ENCODE measurements around the gene HPCA. TPM values are rescaled to one million over a fixed set of nuclear protein-coding genes. Genes with fewer than 3 reads are reported as not detected.

The HPCA gene
- total RNA-seq (0.33 TPM in 1 of 2 replicates, not detected in the other), polyA plus RNA-seq (0.06 TPM in 1 of 2 replicates, not detected in the other), polyA minus RNA-seq (ENCODE audit: low replicate concordance) (not detected in 2 replicates)
- polyA plus RNA-seq (2012): 0.16 TPM in 1 of 2 replicates, not detected in the other

GRCh38 chr1:32886004-32886827, at the start of gene HPCA:
Gene HPCA, plus strand, starts transcription at chr1:32886491. Its CDS starts 2,408 bp downstream, at chr1:32888899.
- no peak within 1 kb of the TSS for H2AFZ ChIP-seq (ENCODE audit: low read length)
- H3K9me3 ChIP-seq (ENCODE audit: control insufficient read depth, insufficient read depth, low read depth, low read length): no peaks in the 10 kb centered on the region
- H4K20me1 ChIP-seq (ENCODE audit: control insufficient read depth, extremely low read depth, insufficient read depth, low read length): no peaks in the 10 kb centered on the region
- no peak within 1 kb of the TSS for H3K27ac ChIP-seq (ENCODE audit: insufficient read depth, low read length)
- no peaks in the 10 kb centered on the region for H3K36me3 ChIP-seq (ENCODE audit: control insufficient read depth, insufficient read depth, low read length)
- no peaks in the 10 kb centered on the region for H3K4me1 ChIP-seq (ENCODE audit: control insufficient read depth, extremely low read depth, insufficient read depth, low read length)
- H3K4me2 ChIP-seq (ENCODE audit: extremely low read depth, insufficient read depth, low read length): no peak within 1 kb of the TSS
- H3K9ac ChIP-seq (ENCODE audit: insufficient read depth, low read length): no peak within 1 kb of the TSS
- DNase-seq (ENCODE audit: low read depth in 2 of 2): peak; percentile 43 to 49
- no peaks in the 10 kb centered on the region for H3K79me2 ChIP-seq (ENCODE audit: control insufficient read depth, insufficient read depth, low read length)
- peaks cover 34% of the 10 kb centered on the region for H3K27me3 ChIP-seq (ENCODE audit: control insufficient read depth, insufficient read depth, low read length)
- no peak within 1 kb of the TSS for H3K4me3 ChIP-seq (replicated peaks in 1 of 4; ENCODE audit: control extremely low read depth in 1 of 4, insufficient read depth in 1 of 4, low read depth in 3 of 4, low read length in 4 of 4)
- TF ChIP-seq CTCF (conservative IDR thresholded peaks at IDR 0.05 in 1 of 2, IDR thresholded peaks at IDR 0.05 in 1 of 2; ENCODE audit: low read depth in 1 of 2, low read length in 2 of 2) (peak; percentile 60 to 62), EZH2 (IDR thresholded peaks at IDR 0.05; ENCODE audit: low read length, missing control alignments) (peak; percentile 54)

DNA sequence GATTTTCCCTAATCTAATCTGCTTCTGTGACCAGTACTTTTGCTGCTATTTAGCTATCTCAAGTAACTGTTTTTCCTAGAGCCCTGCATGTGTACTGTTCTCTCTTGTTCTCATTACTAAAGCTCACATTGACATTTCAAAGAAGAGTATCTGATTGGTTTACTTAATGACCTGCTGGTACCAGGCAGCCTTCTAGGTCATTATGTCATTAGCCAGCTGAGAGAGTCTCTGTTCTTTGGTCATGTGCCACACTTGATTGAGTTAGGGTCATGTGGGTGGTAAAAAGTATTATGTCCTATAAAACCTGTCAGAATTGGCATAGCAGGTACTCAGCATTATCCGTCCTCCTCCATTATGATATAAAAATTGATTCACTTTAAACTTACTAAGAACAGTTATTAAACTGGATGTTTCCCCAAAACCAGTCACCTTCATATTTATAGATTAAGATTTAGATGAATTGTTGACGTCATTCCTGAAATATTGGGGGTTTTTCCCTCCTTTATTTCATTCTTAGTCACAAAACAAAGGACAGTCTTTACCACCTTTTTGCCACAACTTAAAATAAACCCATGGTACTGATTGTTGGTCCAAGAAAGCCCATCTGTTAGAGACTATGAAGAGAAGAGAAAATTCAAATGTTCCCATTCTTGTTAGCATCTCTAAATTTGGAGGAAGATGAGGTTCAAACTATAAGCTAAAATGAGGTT, 37.8 kb upstream of the HPCA start:
- Histone ChIP-seq H3K27me3 (ENCODE audit: control insufficient read depth, insufficient read depth, low read length) (no peaks in the 10 kb centered on the region), H3K79me2 (ENCODE audit: control insufficient read depth, insufficient read depth, low read length) (no peaks in the 10 kb centered on the region), H3K4me2 (ENCODE audit: extremely low read depth, insufficient read depth, low read length) (no peak overlapping the region), H3K36me3 (ENCODE audit: control insufficient read depth, insufficient read depth, low read length) (peaks cover 2% of the 10 kb centered on the region), H3K4me3 (replicated peaks in 1 of 4; ENCODE audit: control extremely low read depth in 1 of 4, insufficient read depth in 1 of 4, low read depth in 3 of 4, low read length in 4 of 4) (no peak overlapping the region), H3K27ac (ENCODE audit: insufficient read depth, low read length) (no peak overlapping the region), H3K9ac (ENCODE audit: insufficient read depth, low read length) (no peak overlapping the region), H2AFZ (ENCODE audit: low read length) (no peak overlapping the region), H3K4me1 (ENCODE audit: control insufficient read depth, extremely low read depth, insufficient read depth, low read length) (no peaks in the 10 kb centered on the region), H3K9me3 (ENCODE audit: control insufficient read depth, insufficient read depth, low read depth, low read length) (no peaks in the 10 kb centered on the region), H4K20me1 (ENCODE audit: control insufficient read depth, extremely low read depth, insufficient read depth, low read length) (no peaks in the 10 kb centered on the region)
- DNase-seq (ENCODE audit: low read depth in 2 of 2): no peak
- TF ChIP-seq EZH2 (IDR thresholded peaks at IDR 0.05; ENCODE audit: low read length, missing control alignments): no peak
- no peak for TF ChIP-seq CTCF (conservative IDR thresholded peaks at IDR 0.05 in 1 of 2, IDR thresholded peaks at IDR 0.05 in 1 of 2; ENCODE audit: low read depth in 1 of 2, low read length in 2 of 2)
